Cardiac fibroblast (primary cell): ENCODE data around the gene VEGFA.

Experiments
- DNase-seq, 2 donors: peaks; one replicate each; pipeline versions ENCODE4 v3.0.0 to v3.0.0-alpha.2; 2010; ENCODE audit warnings: low read depth in 2 of 2
- H3K4me3 ChIP-seq, 2 donors: replicated peaks in 1 of 2; 1 replicate in 1 of 2; 2 replicates in 1 of 2; pipeline ENCODE4 v1.5.1; 2011; ENCODE audit warnings: low read depth in 2 of 2, low read length in 2 of 2, mild to moderate bottlenecking in 2 of 2, moderate library complexity in 1 of 2
- CTCF ChIP-seq: IDR thresholded peaks from one replicate; pipeline ENCODE4 v1.5.1; 2011; ENCODE audit warnings: low read depth, mild to moderate bottlenecking, low read length, inconsistent platforms

The VEGFA gene

DNA sequence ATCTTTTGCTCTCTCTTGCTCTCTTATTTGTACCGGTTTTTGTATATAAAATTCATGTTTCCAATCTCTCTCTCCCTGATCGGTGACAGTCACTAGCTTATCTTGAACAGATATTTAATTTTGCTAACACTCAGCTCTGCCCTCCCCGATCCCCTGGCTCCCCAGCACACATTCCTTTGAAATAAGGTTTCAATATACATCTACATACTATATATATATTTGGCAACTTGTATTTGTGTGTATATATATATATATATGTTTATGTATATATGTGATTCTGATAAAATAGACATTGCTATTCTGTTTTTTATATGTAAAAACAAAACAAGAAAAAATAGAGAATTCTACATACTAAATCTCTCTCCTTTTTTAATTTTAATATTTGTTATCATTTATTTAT is 15.9 kb downstream of the VEGFA start:
- no peak for TF ChIP-seq CTCF
- no peak for DNase-seq
- no peak overlapping the region for H3K4me3 ChIP-seq

DNA sequence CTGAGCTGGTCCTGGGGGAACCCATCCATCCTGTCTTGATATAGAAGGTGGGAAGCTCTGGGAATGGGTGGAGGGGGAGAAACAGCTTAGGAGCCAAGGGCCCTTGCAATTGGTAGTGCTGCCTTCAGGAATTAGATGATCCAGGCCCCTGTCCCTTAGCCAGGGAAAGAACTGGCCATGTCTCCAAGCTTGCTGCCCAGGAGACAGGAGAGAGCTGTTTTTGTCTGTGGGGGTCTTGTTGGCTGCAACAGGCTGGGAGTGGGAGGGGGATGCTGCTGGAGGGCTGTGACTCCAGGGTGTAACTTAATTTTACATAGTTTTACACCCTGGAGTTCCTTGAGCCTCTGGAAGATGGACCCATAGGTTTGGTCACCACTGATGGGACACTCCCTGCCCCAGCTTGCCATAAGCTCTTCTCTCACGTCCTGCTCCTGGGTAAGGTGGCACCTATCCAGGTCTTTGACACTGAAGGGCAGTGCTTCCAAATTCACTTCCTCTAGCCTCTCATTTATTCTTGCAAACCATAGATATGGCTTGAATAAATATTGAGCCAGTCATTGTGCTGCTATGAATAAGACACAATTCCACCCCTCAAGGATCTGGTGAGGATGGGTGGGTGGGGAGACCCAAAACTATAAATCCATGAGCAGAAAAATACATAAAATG is 16.8 kb downstream of the VEGFA start:
- H3K4me3 ChIP-seq: no peak overlapping the region
- peak in 1 of 2 donors; percentile 29 for DNase-seq
- TF ChIP-seq CTCF: no peak

DNA sequence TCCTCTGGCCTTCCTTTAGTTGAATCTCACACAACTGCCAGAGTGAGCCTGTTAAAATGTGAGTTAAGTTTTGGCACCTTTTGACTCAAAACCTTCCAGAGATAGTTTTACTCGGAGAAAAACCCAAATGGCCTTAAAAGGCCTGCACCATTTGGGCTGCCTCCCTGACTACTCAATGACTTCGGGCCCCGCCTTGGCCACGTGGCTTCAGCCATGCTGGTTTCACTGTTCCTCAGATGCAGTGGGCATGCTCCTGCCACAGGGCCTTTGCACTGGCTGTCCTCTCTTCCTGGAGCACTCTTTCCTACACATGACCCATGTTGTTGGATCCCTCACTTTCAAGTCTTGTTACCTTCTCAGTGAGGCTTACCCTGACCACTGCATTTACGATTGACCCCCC is 18.3 kb downstream of the VEGFA start:
- DNase-seq: no peak
- TF ChIP-seq CTCF: no peak
- no peak overlapping the region for H3K4me3 ChIP-seq

- DNase-seq: no peak
- H3K4me3 ChIP-seq: no peak overlapping the region
- TF ChIP-seq CTCF: no peak
Measured at GRCh38 chr6:43789447-43789846, 19.4 kb downstream of the VEGFA start.

- TF ChIP-seq CTCF: no peak
- DNase-seq: peak; percentile 66 to 85
- H3K4me3 ChIP-seq: no peak overlapping the region
Measured at GRCh38 chr6:43790031-43790430, 20.0 kb downstream of the VEGFA start.

- TF ChIP-seq CTCF: no peak
- no peak for DNase-seq
- no peak overlapping the region for H3K4me3 ChIP-seq
Measured at GRCh38 chr6:43791745-43792422, 21.9 kb downstream of the VEGFA start.
